Measurements from ENCODE around the gene FCRL5. TPM values are rescaled to one million over a fixed set of nuclear protein-coding genes. Genes with fewer than 3 reads are reported as not detected.
A peak's percentile ranks its signal among the peaks of the same experiment; 100 is the strongest.
"Not testable (repeated sequence)": the region's sequence is repeated elsewhere in the genome, so short reads cannot be mapped to it uniquely, and the experiment has no call there.

The FCRL5 gene
- total and polyA plus RNA-seq, 8 donors = 0.37 to 4.8 (median 0.76) TPM; not detected in 3

- DNase-seq = peak in 1 of 2 donors; percentile 16
- H3K36me3 ChIP-seq = no peaks in the 10 kb centered on the region
- TF ChIP-seq POLR2AphosphoS5 (IDR thresholded peaks at IDR 0.05) = no peak
- TF ChIP-seq CTCF (IDR thresholded peaks at IDR 0.05) = no peak
- TF ChIP-seq POLR2A (IDR thresholded peaks at IDR 0.05) = no peak
- TF ChIP-seq EP300 (IDR thresholded peaks at IDR 0.05) = no peak
- H3K27me3 ChIP-seq = peaks cover 0 to 7% (median 0%) of the 10 kb centered on the region in 3 donors
- WGBS, 5 donors = 70 to 77% (median 74%) methylated on average over 14 of the region's 14 CpGs
- no peak overlapping the region for H3K27ac ChIP-seq
- H3K9me3 ChIP-seq = no peaks in the 10 kb centered on the region
- intact Hi-C loops (cut with DNase I; ENCODE audit: low total_unique reads) = no loop called here
- no peak overlapping the region for H3K4me3 ChIP-seq
- H3K4me1 ChIP-seq = no peaks in the 10 kb centered on the region
Observed at GRCh38 chr1:157566484-157567300, 14.4 kb upstream of the FCRL5 start.

GRCh38 chr1:157562515-157562914 lies 10.2 kb upstream of the FCRL5 start:
- Histone ChIP-seq H3K27me3 (peaks cover 0 to 7% (median 0%) of the 10 kb centered on the region in 3 donors), H3K36me3 (no peaks in the 10 kb centered on the region), H3K27ac (no peak overlapping the region), H3K4me1 (no peaks in the 10 kb centered on the region), H3K9me3 (no peaks in the 10 kb centered on the region), H3K4me3 (no peak overlapping the region)
- TF ChIP-seq CTCF (IDR thresholded peaks at IDR 0.05) = no peak
- no peak for TF ChIP-seq POLR2AphosphoS5 (IDR thresholded peaks at IDR 0.05)
- TF ChIP-seq POLR2A (IDR thresholded peaks at IDR 0.05) = no peak
- no peak for TF ChIP-seq EP300 (IDR thresholded peaks at IDR 0.05)
- WGBS, 5 donors = 29 to 42% (median 37%) methylated on average over 2 of the region's 2 CpGs
- intact Hi-C loops (cut with DNase I; ENCODE audit: low total_unique reads) = no loop called here
- DNase-seq = no peak

DNA sequence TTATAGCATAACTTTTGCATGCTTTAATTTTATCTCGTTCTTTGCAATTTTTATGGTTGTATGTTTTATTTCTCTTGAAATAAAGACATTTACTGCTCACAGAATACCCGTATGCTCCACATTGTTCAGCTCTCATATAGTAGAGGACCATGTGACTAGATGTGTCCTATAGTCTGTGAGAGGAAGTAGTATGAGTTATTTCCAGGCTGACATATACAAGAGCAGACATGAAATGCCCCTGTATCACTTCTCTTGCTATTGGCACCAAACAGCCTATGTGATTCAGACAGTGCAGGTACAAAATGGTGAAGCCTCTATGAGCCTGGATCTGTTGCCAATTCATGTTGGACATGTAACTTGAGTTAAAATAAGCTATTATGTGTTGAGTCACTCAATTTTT lies 5.8 kb upstream of the FCRL5 start:
- Histone ChIP-seq H3K4me3 (no peak overlapping the region), H3K9me3 (no peaks in the 10 kb centered on the region), H3K36me3 (no peaks in the 10 kb centered on the region), H3K27ac (no peak overlapping the region), H3K27me3 (peaks cover 0 to 7% (median 0%) of the 10 kb centered on the region in 3 donors), H3K4me1 (no peaks in the 10 kb centered on the region)
- intact Hi-C loops (cut with DNase I; ENCODE audit: low total_unique reads) = no loop called here
- 62 to 85% (median 76%) methylated on average over 2 of the region's 2 CpGs for WGBS, 5 donors
- no peak for DNase-seq
- TF ChIP-seq POLR2AphosphoS5 (IDR thresholded peaks at IDR 0.05) = no peak
- no peak for TF ChIP-seq POLR2A (IDR thresholded peaks at IDR 0.05)
- no peak for TF ChIP-seq EP300 (IDR thresholded peaks at IDR 0.05)
- no peak for TF ChIP-seq CTCF (IDR thresholded peaks at IDR 0.05)

- H3K27ac ChIP-seq; intact Hi-C loops (cut with DNase I; ENCODE audit: low total_unique reads); H3K4me3 ChIP-seq; H3K4me1 ChIP-seq; H3K27me3 ChIP-seq; H3K36me3 ChIP-seq; H3K9me3 ChIP-seq; DNase-seq: not testable (repeated sequence)
- 68 to 100% (median 81%) methylated on average over 1 of the region's 1 CpG for WGBS, 5 donors
Observed at GRCh38 chr1:157548081-157548480, 4.2 kb downstream of the FCRL5 start.

DNA sequence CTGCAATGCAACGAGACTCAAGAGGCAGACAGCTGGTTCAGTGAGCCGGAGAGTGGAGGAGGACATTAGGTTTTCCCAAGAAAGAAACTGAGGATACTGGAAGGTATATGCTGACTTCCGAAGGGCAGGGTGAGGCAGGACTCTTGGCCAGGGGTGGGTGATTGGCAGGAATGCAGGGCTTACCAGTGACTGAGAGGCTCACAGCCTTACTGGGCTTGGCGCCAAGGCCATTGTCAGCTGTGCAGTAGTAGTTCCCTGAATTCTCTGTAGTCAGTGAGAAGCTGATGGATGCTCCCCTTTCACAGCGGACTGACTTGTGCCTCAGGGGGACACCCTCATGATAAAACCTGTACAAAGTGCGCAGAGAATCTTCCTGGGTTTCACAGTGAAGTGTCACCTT lies 9.6 kb downstream of the FCRL5 start:
- Histone ChIP-seq H3K36me3 (no peaks in the 10 kb centered on the region), H3K27ac (no peak overlapping the region), H3K27me3 (peaks cover 0 to 4% (median 0%) of the 10 kb centered on the region in 3 donors), H3K4me1 (no peaks in the 10 kb centered on the region), H3K9me3 (no peaks in the 10 kb centered on the region), H3K4me3 (no peak overlapping the region)
- intact Hi-C loops (cut with DNase I; ENCODE audit: low total_unique reads) = no loop called here
- no peak for DNase-seq
- WGBS, 5 donors = 68 to 73% (median 72%) methylated on average over 6 of the region's 6 CpGs
- no peak for TF ChIP-seq EP300 (IDR thresholded peaks at IDR 0.05)
- no peak for TF ChIP-seq POLR2A (IDR thresholded peaks at IDR 0.05)
- TF ChIP-seq POLR2AphosphoS5 (IDR thresholded peaks at IDR 0.05) = no peak
- TF ChIP-seq CTCF (IDR thresholded peaks at IDR 0.05) = no peak
